COLO668 (cell line): ENCODE measurements around the gene OSBPL3.
A peak's percentile ranks its signal among the peaks of the same experiment; 100 is the strongest.

Experiments used
- DNase-seq: peaks from one replicate; lab custom pipeline; 2025; ENCODE audit not compliant: unreplicated experiment; lab: John Stamatoyannopoulos, UW

The OSBPL3 gene

GRCh38 chr7:24903559-24903958 is 76.4 kb downstream of the OSBPL3 start:
- no peak for DNase-seq

DNA sequence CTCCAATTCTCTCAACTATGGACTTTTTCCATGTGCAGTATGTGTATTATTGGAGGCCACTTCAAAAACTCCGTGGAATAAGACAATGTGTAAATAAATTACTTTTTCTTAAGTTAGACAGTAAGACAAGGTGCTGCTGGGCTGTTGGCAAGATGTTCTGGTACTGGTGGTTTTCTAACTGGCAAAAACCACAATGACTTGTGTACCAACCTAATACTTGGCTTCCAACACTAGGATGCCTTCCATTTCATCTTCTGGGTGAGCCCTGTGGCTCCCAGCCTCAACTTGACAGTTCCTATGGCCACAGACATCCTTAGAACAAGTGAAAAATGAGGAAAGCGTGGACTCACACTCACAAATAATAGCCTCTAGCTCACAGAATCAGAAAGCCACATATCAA is 77.0 kb downstream of the OSBPL3 start:
- no peak for DNase-seq

DNA sequence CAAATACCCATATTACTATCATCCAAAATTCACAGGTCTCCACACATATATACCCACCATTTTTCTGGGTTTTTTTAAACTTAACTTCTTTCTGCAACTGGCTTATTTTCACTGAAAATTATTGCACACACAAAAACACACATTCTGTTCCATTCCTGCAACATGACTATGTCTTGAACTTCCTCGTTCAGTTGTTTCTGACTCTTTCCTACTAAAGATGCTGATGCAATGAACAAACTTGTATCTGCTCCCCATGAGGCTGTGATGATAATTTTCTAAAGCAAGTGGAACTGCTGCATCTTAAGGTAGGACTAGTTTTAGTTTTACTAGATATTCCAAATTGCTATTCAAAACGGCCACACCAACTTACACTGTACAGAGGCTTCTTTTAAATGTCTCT is 77.7 kb downstream of the OSBPL3 start:
- no peak for DNase-seq

DNA sequence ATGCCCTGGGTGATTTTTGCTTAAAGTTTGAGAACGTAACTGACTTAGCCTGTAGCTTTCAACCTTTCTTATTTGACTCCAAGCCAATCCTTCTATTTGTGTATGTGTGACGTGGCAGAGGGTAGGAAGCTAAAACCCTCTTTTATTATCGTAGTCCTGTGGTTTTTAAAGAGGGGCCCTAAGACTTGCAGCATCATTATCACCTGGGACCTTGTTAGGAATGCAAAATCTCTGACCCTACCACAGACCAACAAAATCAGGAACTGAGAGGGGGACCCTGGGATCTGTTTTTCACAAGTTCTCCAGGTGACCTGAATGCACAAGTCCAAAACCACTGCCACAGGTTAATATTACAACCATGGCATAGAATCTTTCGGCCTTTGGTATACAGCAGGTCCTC is 80.1 kb downstream of the OSBPL3 start:
- no peak for DNase-seq

DNA sequence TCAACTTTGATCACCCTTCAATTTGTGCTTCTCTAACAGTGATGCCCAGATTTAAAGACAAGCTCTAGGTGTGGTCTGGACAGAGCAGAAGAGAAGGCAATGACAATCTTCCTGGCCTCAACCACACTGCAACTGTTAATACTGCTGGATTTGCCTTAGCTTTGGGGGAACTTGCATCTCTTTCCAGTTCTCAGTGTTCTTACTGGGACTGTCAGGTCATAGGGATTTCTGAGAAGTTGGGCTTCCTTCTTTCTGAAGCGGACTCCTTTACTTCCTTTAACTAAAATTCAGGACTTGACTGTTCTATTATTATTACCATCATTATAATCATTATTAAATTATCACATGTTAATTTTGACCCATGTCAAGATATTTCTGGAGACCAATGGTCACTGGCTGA is 80.8 kb downstream of the OSBPL3 start:
- DNase-seq = no peak

GRCh38 chr7:24898691-24899090 is 81.3 kb downstream of the OSBPL3 start:
- no peak for DNase-seq

GRCh38 chr7:24896031-24896501 is 83.9 kb downstream of the OSBPL3 start:
- no peak for DNase-seq

GRCh38 chr7:24894429-24895221 is 85.4 kb downstream of the OSBPL3 start:
- DNase-seq = no peak

- DNase-seq = no peak
These were observed 88.7 kb downstream of the OSBPL3 start for GRCh38 chr7:24891311-24891735.

- no peak for DNase-seq
These were observed 90.4 kb downstream of the OSBPL3 start for GRCh38 chr7:24889611-24890010.

GRCh38 chr7:24888653-24889052 is 91.3 kb downstream of the OSBPL3 start:
- no peak for DNase-seq

- no peak for DNase-seq
These were observed 94.3 kb downstream of the OSBPL3 start for GRCh38 chr7:24885716-24886115.

DNA sequence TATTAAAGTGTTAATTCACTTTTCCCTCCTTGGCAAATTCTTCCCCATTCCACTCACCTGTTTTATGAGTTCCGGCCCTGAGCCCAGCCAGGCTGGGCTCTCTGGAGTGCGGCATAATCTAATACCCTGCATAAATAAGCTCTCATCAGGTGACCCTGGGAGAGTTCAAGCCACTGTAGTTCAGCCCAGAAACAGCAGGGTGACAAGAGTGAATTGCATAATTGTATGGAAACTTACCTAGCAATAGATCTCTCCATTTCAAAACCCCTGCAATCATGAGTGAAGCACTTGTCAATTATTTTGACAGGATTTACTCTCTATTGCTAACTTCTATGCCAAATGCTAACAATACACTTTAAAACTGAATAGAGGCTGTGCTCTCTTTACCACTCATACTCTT is 94.7 kb downstream of the OSBPL3 start:
- DNase-seq = peak; percentile 26

GRCh38 chr7:24884401-24884800 is 95.6 kb downstream of the OSBPL3 start:
- DNase-seq = peak; percentile 39

DNA sequence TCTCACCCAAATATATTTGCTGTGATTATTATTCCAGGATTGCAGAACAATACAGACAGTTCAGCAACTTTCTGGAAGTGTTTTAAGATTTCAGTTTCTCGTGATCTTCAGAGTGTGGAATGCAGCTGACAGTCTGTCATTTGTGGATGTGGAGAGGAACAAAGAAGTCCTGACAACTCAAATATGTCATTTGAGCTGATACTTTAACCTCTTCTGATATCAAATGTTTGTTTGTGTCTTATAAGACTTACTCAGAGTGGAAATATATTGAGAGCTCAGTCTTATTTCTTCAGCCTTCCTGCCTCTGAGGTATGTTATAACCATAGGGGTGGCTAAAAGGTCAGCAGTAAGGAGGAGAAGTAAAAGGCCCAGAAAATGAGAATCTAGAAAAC is 96.4 kb downstream of the OSBPL3 start:
- no peak for DNase-seq

DNA sequence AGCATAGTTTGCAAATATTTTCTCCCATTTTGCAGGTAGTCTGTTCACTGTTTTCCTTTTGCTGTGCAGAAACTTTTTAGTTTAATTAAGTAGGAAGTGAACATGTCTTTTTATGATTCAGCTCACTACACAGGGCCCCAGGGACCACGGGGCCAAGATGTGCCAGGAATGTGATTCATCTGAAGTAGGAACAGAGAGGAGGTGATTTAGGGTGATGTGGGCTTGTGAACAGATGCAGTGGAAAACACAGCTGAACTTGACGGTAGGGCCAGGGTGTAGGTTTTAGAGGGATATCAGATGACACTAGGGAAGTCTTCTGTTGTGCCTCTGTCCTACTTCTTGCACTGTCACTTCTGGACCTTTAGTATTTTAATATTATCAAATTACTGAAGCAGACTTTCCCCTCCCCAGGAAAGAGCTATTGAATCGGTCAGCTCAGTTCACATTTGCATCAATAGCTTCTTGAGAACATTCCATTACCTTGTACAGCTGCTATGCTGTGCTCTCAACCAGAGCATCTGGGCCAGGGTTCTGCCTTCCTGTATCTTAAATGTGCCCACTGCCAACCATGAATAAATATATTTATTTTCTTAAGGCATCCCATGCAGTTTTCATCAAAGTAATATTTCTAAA is 96.9 kb downstream of the OSBPL3 start:
- no peak for DNase-seq

DNA sequence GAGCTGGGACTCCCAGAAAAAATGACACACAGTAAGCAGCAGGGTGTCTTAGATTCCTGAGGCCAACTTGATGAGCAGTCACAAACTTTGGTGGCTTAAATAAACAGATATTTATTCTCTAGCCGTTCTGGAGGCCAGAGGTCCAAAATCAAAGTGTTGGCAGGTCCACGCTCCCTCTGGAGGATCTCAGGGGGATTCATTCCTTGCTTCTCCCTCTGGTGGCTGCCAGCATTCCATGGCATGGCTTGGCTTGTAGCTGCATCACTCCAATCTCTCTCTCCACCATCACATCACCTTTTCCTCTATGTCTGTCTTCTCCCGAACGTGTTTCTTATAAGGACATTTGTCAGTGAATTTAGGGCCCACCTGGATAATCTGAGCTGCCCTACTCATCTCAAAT is 98.4 kb downstream of the OSBPL3 start:
- no peak for DNase-seq

GRCh38 chr7:24880886-24881285 is 99.1 kb downstream of the OSBPL3 start:
- DNase-seq = no peak

DNA sequence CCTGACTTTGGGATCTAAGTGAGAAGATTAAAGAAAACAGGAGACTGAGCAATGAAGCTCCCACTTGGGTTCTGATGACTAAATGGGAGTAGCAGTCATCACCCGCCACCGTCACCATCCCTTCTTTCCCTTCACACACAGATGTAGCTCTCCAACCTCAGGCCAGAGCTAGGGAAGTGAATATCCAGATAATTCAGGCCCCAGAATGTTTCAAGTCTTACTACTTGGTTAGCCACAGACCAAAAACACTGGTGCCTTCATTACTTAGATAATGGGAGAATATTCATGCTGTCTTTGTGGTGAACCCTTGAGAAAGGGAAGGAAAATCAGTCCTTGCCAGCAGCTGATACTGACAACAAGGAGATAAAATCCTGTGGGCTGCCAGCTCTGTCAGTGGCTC is 100.7 kb downstream of the OSBPL3 start:
- DNase-seq = no peak

- DNase-seq = no peak
These were observed 102.1 kb downstream of the OSBPL3 start for GRCh38 chr7:24877790-24878311.

DNA sequence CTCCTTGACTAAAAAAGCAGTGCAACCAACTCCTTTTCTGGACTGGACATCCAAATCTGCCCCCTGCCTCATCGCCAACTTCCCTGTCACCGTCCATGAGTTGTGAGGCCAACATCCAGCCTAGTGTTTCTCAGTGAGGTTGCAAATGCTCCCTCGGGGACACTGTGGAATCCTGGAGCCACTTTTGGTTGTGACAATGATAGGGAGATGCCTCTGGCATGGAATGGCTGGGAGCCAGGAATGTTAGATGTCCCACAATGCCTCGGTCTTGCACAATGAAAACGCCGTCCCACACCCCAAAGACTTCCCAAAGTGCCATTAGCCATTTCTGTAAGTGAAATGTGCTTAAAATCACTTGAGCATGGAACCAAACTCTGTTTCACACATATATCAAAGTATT is 105.2 kb downstream of the OSBPL3 start:
- no peak for DNase-seq

GRCh38 chr7:24873944-24874343 is 106.0 kb downstream of the OSBPL3 start:
- DNase-seq = no peak
